ENCODE data around the gene N4BP2L2. TPM values are rescaled to one million over a fixed set of nuclear protein-coding genes. Genes with fewer than 3 reads are reported as not detected.

N4BP2L2 gene
- total RNA-seq, 1 donor from 2014 or later, result 186 TPM

GRCh38 chr13:32384702-32385101 lies 153.9 kb downstream of the N4BP2L2 start:
- no peak for FAIRE-seq
- DNase-seq (ENCODE audit: low spot score in 2 of 2), result no peak

GRCh38 chr13:32383836-32384618 lies 154.6 kb downstream of the N4BP2L2 start:
- no peak for FAIRE-seq
- DNase-seq (ENCODE audit: low spot score in 2 of 2), result no peak

Small RNA genes within 50 kb of the gene (small RNA-seq; reads per million reads assigned to genes)
- gene RF00190, result not detected

Other genes starting within 250 kb of the N4BP2L2 start
- not detected for gene ZAR1L, start 223.4 kb downstream of the N4BP2L2 start, total RNA-seq
- 1.6 TPM for gene BRCA2, start 223.3 kb downstream of the N4BP2L2 start, total RNA-seq
- gene N4BP2L1, start 110.7 kb downstream of the N4BP2L2 start, total RNA-seq, result 8.2 TPM
- gene PDS5B, start 47.7 kb upstream of the N4BP2L2 start, total RNA-seq, result 90.1 TPM

Data from frontal cortex (tissue), 4 donors.